ENCODE measurements around the gene RFTN1. TPM values are rescaled to one million over a fixed set of nuclear protein-coding genes. Genes with fewer than 3 reads are reported as not detected.

Gene RFTN1
- total RNA-seq, 1 experiment from 2014 or later = 2.2 TPM

DNA sequence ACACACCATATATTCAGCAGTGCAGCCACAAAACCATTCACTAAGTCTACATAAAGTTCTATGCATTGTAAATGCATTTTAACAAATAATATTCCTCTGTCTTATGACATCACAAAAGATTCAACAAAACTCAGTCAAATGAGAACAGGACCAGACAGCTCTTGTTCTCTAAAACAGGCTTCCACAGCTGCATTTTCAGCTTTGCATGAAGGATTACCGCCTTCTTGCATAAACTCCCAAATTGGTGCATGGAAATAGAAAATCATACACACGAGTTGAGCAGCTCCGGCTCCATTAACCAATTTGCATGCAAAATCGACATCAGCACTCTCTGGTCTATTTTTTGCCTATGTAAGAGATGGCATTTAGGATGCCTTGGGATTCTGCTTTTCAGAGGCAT, 66.4 kb downstream of the RFTN1 start:
- Mint-ChIP-seq H3K27me3 (ENCODE audit: low read depth) (no peaks in the 10 kb centered on the region; the same call in 1 of the 2 replicates), H3K36me3 (ENCODE audit: insufficient read depth in 1 of 3, low read depth in 3 of 3) (no peaks in the 10 kb centered on the region; a peak in 1 of 7 replicates), H3K4me3 (no peak overlapping the region), H3K27ac (no peak overlapping the region), H3K9me3 (no peaks in the 10 kb centered on the region), H3K4me1 (peaks cover 3 to 16% of the 10 kb centered on the region in 2 experiments)
- Histone ChIP-seq H3K27ac (ENCODE audit: insufficient read length, low read depth, low read length) (no peak overlapping the region), H3K14ac (ENCODE audit: insufficient read depth, low read length) (no peak overlapping the region), H3K18ac (ENCODE audit: insufficient read length, low read depth, low read length) (no peak overlapping the region), H3K4ac (ENCODE audit: low read depth, low read length) (no peak overlapping the region), H3K4me2 (ENCODE audit: insufficient read depth, insufficient read length, low read length) (no peak overlapping the region), H3K23ac (ENCODE audit: insufficient read length, low read depth, low read length) (no peak overlapping the region), H2BK15ac (ENCODE audit: low read depth, low read length) (no peak overlapping the region), H4K20me1 (ENCODE audit: control insufficient read depth, insufficient read depth, insufficient read length) (no peaks in the 10 kb centered on the region), H2BK5ac (ENCODE audit: insufficient read length, low read length) (no peak overlapping the region), H2BK12ac (ENCODE audit: insufficient read length, low read depth, low read length) (no peak overlapping the region), H2AFZ (ENCODE audit: low read length) (no peak overlapping the region), H4K8ac (replicated peaks; ENCODE audit: insufficient read length, low read depth, low read length) (no peak overlapping the region), H3T11ph (ENCODE audit: low read length) (no peak overlapping the region), H3K79me2 (ENCODE audit: insufficient read depth, low read length) (no peaks in the 10 kb centered on the region), H3K9me3 (ENCODE audit: control insufficient read depth, low read depth, low read length) (no peaks in the 10 kb centered on the region), H4K91ac (ENCODE audit: insufficient read length, low read depth, low read length) (no peak overlapping the region), H4K5ac (ENCODE audit: insufficient read length, low read depth, low read length) (no peak overlapping the region), H3K4me1 (ENCODE audit: insufficient read depth, low read length) (peaks cover 7% of the 10 kb centered on the region; the same call in 1 of the 2 replicates), H3K9ac (ENCODE audit: extremely low read depth, insufficient read length, low read length) (no peak overlapping the region), H2AK5ac (ENCODE audit: insufficient read length, low read length) (no peak overlapping the region), H3K56ac (ENCODE audit: insufficient read length, low read depth, low read length) (no peak overlapping the region), H2BK20ac (ENCODE audit: low read depth, low read length, poor library complexity, severe bottlenecking) (no peak overlapping the region), H2BK120ac (ENCODE audit: low read depth, low read length, poor library complexity, severe bottlenecking) (no peak overlapping the region), H3K27me3 (ENCODE audit: insufficient read depth, low read length) (no peaks in the 10 kb centered on the region), H3K79me1 (ENCODE audit: insufficient read depth, low read depth, low read length, poor library complexity, severe bottlenecking) (no peaks in the 10 kb centered on the region), H3K23me2 (ENCODE audit: insufficient read length, low read depth, low read length, poor library complexity, severe bottlenecking) (no peaks in the 10 kb centered on the region)
- DNase-seq = no peak
- TF ChIP-seq, protein P1, sequence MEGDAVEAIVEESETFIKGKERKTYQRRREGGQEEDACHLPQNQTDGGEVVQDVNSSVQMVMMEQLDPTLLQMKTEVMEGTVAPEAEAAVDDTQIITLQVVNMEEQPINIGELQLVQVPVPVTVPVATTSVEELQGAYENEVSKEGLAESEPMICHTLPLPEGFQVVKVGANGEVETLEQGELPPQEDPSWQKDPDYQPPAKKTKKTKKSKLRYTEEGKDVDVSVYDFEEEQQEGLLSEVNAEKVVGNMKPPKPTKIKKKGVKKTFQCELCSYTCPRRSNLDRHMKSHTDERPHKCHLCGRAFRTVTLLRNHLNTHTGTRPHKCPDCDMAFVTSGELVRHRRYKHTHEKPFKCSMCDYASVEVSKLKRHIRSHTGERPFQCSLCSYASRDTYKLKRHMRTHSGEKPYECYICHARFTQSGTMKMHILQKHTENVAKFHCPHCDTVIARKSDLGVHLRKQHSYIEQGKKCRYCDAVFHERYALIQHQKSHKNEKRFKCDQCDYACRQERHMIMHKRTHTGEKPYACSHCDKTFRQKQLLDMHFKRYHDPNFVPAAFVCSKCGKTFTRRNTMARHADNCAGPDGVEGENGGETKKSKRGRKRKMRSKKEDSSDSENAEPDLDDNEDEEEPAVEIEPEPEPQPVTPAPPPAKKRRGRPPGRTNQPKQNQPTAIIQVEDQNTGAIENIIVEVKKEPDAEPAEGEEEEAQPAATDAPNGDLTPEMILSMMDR (conservative IDR thresholded peaks at IDR 0.05) = no peak
- no CpG with 5 or more reads among the region's 4 CpGs for WGBS (ENCODE audit: extremely low coverage, insufficient read length, low lambda C conversion rate)
